AG04450 (cell line): Measurements from ENCODE around the gene TP53I3. TPM values are rescaled to one million over a fixed set of nuclear protein-coding genes. Genes with fewer than 3 reads are reported as not detected.

Experiments
- CTCF ChIA-PET: fragments of 300-600, 350-600 bp; formaldehyde crosslinking; extraction: SDS; loops from one replicate; lab custom pipeline; 2022; ENCODE audit warnings: antibody characterized with exemption, inconsistent platforms; lab: Charles Lee
- POLR2A ChIA-PET: fragments of 350-600 bp; formaldehyde crosslinking; extraction: SDS; loops from one replicate; lab custom pipeline; 2021; ENCODE audit warnings: antibody characterized with exemption, inconsistent platforms; lab: Yijun Ruan, JAX
- DNase-seq: peaks from one replicate; pipeline ENCODE4 v3.0.0-alpha.2; 2011; ENCODE audit warnings: low read depth, low spot score
- H3K27ac ChIP-seq: one replicate; pipeline ENCODE4 v1.5.1; 2012; ENCODE audit warnings: low read depth, low read length, control low read depth
- H3K27me3 ChIP-seq: one replicate; pipeline ENCODE4 v1.6.0; 2012; ENCODE audit warnings: low read length; ENCODE audit not compliant: control insufficient read depth, insufficient read depth
- H3K4me3 ChIP-seq: 2 replicates; pipeline ENCODE4 v1.5.1; 2011; ENCODE audit warnings: mild to moderate bottlenecking, low read depth, low read length, control low read depth
- H3K9me3 ChIP-seq: 2 replicates; pipeline ENCODE4 v1.5.1; 2012; ENCODE audit warnings: low read length; ENCODE audit not compliant: control insufficient read depth, insufficient read depth
- CTCF ChIP-seq: IDR thresholded peaks from 2 replicates; pipeline ENCODE4 v1.5.1; 2011; ENCODE audit warnings: low read depth, low read length, control low read depth, inconsistent platforms
- polyA plus RNA-seq: library from polyadenylated mRNA; depleted of rRNA; stranded (reverse); fragments of >200 nt; gene quantifications from 2 replicates; pipeline ENCODE4 v1.2.3, GENCODE V29; 2011

TP53I3 gene
- polyA plus RNA-seq, 1 experiment = 44.6 TPM

DNA sequence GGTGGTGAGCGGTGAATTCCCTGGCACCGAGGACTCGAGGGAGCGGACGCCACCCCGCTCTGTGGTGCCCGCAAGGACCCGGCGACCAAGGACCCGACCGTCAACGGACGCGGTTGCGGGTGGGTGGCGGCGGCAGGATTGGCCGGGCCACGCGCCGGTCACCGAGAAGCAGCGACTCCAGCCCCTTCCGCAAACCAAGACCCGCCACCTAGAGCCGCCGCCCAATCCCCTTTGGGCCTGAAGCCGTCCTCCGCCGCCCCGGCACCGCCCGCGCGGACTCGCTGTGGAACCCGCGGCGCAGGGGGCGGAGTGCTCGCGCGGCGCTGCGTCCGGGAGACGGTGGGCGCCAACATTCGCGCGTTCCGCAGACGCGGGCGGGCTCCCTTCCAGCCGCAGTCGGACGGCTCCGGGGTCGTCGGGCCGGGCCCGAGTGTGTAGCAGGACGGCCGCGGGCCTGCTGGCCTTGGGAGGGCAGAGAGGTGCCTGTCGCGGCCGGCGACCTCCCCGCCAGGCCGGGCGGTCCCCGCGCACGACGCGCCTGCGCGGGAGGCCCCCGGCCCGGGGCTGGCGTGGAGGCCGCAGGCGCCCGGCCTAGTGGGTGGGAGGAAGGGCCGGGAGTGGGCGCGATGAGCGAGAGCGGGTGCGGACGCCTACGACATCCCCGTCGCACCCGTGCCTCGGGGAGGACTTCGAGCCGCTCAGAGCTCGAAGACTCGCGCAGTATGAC is 38.7 kb upstream of the TP53I3 start, which contains the start of the genes FAM228B and PFN4:
FAM228B (plus strand) TSS at position 275 of the 727 bp plus-strand sequence. CDS start 893 bp downstream, outside the sequence.
PFN4 (minus strand) TSS at position 140 of the 727 bp plus-strand sequence. CDS start 799 bp downstream, outside the sequence.
- peak within 1 kb of the TSS; percentile 59 for H3K27ac ChIP-seq
- POLR2A ChIA-PET = interaction anchor here (0.8 to 1.9 kb wide), 5 partner anchors 15 to 196 kb away, joined by 3 to 6 read pairs (median 4); partner anchors contain the start of genes ATAD2B and TP53I3
- peak; percentile 44 for DNase-seq
- no peaks in the 10 kb centered on the region for H3K9me3 ChIP-seq
- H3K4me3 ChIP-seq = peak within 1 kb of the TSS; percentile 82
- H3K27me3 ChIP-seq = no peaks in the 10 kb centered on the region
- TF ChIP-seq CTCF = no peak
- CTCF ChIA-PET = interaction anchor here (1.2 to 1.5 kb wide), 3 partner anchors 39 to 299 kb away, joined by 5 to 6 read pairs (median 5); partner anchors contain the start of gene TP53I3

DNA sequence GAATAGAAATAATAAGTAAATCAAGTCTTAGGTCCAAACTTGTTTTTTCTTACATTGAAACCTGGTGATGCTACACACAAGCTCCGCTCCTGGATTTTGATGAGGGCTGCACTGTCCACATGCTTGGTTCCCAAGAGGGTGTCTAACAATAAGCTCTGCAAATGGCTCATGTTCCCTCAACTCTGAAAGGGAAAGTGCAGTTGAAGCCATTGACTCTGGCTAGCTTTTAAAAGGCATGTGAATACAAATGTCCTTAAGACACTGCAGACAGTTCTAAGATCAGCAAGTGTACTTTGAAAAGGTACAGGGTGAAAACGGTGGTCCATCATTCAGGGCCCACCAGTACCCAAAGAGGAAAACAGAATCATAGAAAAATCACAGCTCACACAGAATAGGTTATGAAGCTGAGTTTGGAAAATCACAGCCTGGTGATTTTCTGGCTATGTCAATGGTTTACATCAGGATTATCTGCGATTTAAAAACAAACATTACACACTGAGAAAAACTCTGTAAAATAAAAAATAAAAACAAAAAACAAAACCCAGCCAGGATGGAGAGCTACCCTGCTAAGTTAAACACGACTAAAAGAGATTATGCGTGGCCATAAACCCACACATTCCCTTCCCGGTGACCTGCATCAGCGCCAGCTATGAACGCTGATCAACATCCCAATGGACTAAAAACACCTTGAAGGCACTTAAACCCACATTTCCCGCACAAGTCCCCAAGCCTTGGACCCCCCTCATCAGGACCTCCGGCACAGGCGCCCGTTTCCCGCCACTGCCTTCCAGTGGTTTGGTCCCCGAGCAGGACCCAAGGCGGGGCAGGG is 37.9 kb upstream of the TP53I3 start:
- no peak overlapping the region for H3K27ac ChIP-seq
- DNase-seq = no peak
- H3K4me3 ChIP-seq = peak overlapping the region; percentile 82
- H3K9me3 ChIP-seq = no peaks in the 10 kb centered on the region
- CTCF ChIA-PET = interaction anchor here (1.2 to 1.5 kb wide), 2 partner anchors 39 to 298 kb away, joined by 5 read pairs; no protein-coding TSS in a partner anchor
- no peak for TF ChIP-seq CTCF
- POLR2A ChIA-PET = interaction anchor here (0.8 to 1.9 kb wide), 3 partner anchors 38 to 195 kb away, joined by 3 to 6 read pairs (median 4); partner anchors contain the start of gene TP53I3
- H3K27me3 ChIP-seq = no peaks in the 10 kb centered on the region

GRCh38 chr2:24121469-24121868 is 36.8 kb upstream of the TP53I3 start:
- DNase-seq = no peak
- Histone ChIP-seq H3K4me3 (no peak overlapping the region), H3K9me3 (no peaks in the 10 kb centered on the region), H3K27me3 (no peaks in the 10 kb centered on the region), H3K27ac (no peak overlapping the region)
- ChIA-PET CTCF (interaction anchor here (0.8 kb wide), 1 partner anchor 36 kb away, joined by 3 read pairs; no protein-coding TSS in a partner anchor), POLR2A (interaction anchor here (1.0 kb wide), 1 partner anchor 37 kb away, joined by 3 read pairs; no protein-coding TSS in a partner anchor)
- no peak for TF ChIP-seq CTCF

- TF ChIP-seq CTCF = no peak
- no peak for DNase-seq
- H3K27ac ChIP-seq = no peak overlapping the region
- CTCF ChIA-PET = interaction anchor here (0.6 kb wide), 1 partner anchor 38 kb away, joined by 3 read pairs; no protein-coding TSS in a partner anchor
- H3K4me3 ChIP-seq = no peak overlapping the region
- no peaks in the 10 kb centered on the region for H3K9me3 ChIP-seq
- POLR2A ChIA-PET = interaction anchor here (1.0 kb wide), 1 partner anchor 37 kb away, joined by 3 read pairs; no protein-coding TSS in a partner anchor
- no peaks in the 10 kb centered on the region for H3K27me3 ChIP-seq
Observed at GRCh38 chr2:24121066-24121465, 36.4 kb upstream of the TP53I3 start.
